ENCODE measurements around the gene APP. TPM values are rescaled to one million over a fixed set of nuclear protein-coding genes. Genes with fewer than 3 reads are reported as not detected.

The APP gene
- polyA plus RNA-seq, 2 donors, result 28.6 to 81.7 TPM

DNA sequence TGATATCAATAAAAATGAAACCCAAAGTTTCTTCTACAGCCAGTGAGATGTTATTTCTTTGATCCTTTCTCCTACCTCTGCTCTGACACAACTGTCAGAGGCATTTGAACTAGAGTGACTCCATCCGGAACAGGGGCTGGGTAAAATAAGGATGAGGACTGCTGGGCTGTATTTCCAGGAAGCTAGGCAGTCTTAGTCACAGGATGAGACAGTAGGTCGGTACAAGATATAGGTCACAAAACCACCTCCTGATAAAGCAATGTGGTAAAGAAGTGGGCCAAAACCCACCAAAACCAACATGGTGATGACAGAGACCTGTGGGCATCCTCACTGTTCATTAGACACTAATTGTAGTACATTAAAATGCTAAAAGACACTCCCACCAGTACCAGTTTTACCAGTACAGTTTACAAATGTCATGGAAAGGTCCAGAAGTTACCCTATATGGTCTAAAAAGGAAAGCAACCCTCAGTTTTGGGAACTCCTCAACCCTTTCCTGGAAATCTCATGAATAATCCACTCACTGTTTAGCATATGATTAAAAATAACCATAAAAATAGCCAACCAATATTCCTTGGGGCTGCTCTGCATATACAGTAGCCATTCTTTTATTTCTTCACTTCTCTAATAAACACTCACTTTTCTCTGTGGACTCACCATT is 339.1 kb downstream of the APP start:
- H3K36me3 ChIP-seq (ENCODE audit: control insufficient read depth in 2 of 2, insufficient read depth in 2 of 2, low read length in 1 of 2), result no peaks in the 10 kb centered on the region
- WGBS, 2 donors, result 59 to 65% methylated on average over 2 of the region's 2 CpGs
- H3K27me3 ChIP-seq (ENCODE audit: control insufficient read depth in 1 of 2, insufficient read depth in 2 of 2, low read length in 2 of 2), result no peaks in the 10 kb centered on the region
- H3K27ac ChIP-seq (ENCODE audit: low read depth in 2 of 2, low read length in 1 of 2), result no peak overlapping the region
- peaks cover 2 to 4% of the 10 kb centered on the region in 2 donors for H3K4me1 ChIP-seq (ENCODE audit: control insufficient read depth in 2 of 2, insufficient read depth in 2 of 2, low read length in 1 of 2)
- no peaks in the 10 kb centered on the region for H3K9me3 ChIP-seq (ENCODE audit: control insufficient read depth in 2 of 2, insufficient read depth in 1 of 2, low read depth in 1 of 2, low read length in 1 of 2)
- no peak overlapping the region for H3K4me3 ChIP-seq (ENCODE audit: low read depth in 1 of 2, low read length in 2 of 2)

Data from esophagus (tissue), 2 donors.